Activated naive CD4-positive, alpha-beta T cell treated with anti-CD3 and anti-CD28 coated beads, Interleukin-2, amount 10 ng/mL, durations not matched to agents 7 days and 5 days (primary cell): ENCODE data around the gene PPARA.

Experiments used
- CTCF ChIA-PET: fragments of 350-600 bp; sonication (Branson Sonifier 250); formaldehyde crosslinking; loops from one replicate; lab custom pipeline; 2021; ENCODE audit warnings: antibody characterized with exemption; lab: Charles Lee
- DNase-seq: peaks from one replicate; pipeline ENCODE4 v3.0.0-alpha.2; 2020
- H3K27ac Mint-ChIP-seq: one replicate; pipeline ENCODE4 v1.8.0; 2021; ENCODE audit warnings: mild to moderate bottlenecking, moderate library complexity, mixed read lengths
- H3K27me3 Mint-ChIP-seq: one replicate; pipeline ENCODE4 v1.8.0; 2021; ENCODE audit warnings: mild to moderate bottlenecking, mixed read lengths
- H3K36me3 Mint-ChIP-seq: one replicate; pipeline ENCODE4 v1.8.0; 2021; ENCODE audit warnings: mixed read lengths
- H3K4me1 Mint-ChIP-seq: one replicate; pipeline ENCODE4 v1.8.0; 2021; ENCODE audit warnings: mixed read lengths
- H3K4me3 Mint-ChIP-seq: one replicate; pipeline ENCODE4 v1.8.0; 2021; ENCODE audit warnings: mild to moderate bottlenecking, moderate library complexity, mixed read lengths
- H3K9me3 Mint-ChIP-seq: one replicate; pipeline ENCODE4 v1.8.0; 2021; ENCODE audit warnings: mixed read lengths

Gene PPARA

GRCh38 chr22:46172522-46173110, 22.3 kb downstream of the PPARA start:
- CTCF ChIA-PET, result no interaction called here
- H3K4me1 Mint-ChIP-seq, result peaks cover 19% of the 10 kb centered on the region
- peaks cover 6% of the 10 kb centered on the region for H3K36me3 Mint-ChIP-seq
- DNase-seq, result no peak
- no peaks in the 10 kb centered on the region for H3K9me3 Mint-ChIP-seq
- H3K27ac Mint-ChIP-seq, result no peak overlapping the region
- no peak overlapping the region for H3K4me3 Mint-ChIP-seq
- peaks cover 4% of the 10 kb centered on the region for H3K27me3 Mint-ChIP-seq

DNA sequence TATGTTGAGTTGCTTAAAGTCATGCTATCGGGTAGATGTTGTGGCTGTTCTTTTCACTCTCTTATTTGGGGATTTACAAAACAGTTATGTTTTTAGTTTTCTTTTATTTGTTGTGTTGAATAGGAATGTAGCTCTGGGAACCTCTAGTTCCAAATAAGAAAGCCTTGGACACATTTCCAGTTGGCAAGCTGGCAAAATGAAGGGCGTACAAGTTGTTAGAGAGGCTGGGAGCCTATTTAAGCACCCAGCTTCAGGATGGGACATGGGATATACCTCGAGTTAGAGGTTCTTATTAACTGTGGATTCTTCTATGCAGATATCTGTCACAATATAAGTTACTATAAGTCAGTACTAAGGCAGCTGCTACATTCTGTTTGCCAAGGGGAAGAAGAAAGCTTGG, 22.8 kb downstream of the PPARA start:
- no peak overlapping the region for H3K27ac Mint-ChIP-seq

DNA sequence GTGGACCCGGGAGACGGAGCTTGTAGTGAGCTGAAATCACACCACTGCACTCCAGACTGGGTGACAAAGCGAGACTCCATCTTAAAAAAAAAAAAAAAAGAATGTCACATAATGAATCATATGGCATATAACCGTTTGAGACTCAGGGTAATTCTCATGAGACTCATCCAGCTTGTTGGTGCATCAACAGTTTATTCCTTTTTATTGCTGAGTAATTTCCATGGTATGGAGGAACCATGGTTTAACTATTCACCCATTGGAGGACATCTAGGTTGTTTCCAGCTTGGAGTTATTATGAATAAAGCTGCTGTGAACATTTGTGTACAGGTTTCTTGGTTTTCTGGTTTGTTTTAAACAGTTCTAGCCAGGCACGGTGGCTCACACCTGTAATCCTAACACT, 25.3 kb downstream of the PPARA start:
- DNase-seq, result no peak
- peaks cover 4% of the 10 kb centered on the region for H3K27me3 Mint-ChIP-seq
- no peak overlapping the region for H3K4me3 Mint-ChIP-seq
- H3K27ac Mint-ChIP-seq, result no peak overlapping the region
- CTCF ChIA-PET, result no interaction called here
- H3K36me3 Mint-ChIP-seq, result peaks cover 29% of the 10 kb centered on the region
- peaks cover 16% of the 10 kb centered on the region for H3K4me1 Mint-ChIP-seq
- peaks cover 21% of the 10 kb centered on the region for H3K9me3 Mint-ChIP-seq

More for the DNA sequence above, 22.8 kb downstream of the PPARA start:
- DNase-seq, result no peak
- Mint-ChIP-seq H3K4me3 (no peak overlapping the region), H3K27me3 (peaks cover 4% of the 10 kb centered on the region), H3K36me3 (peaks cover 7% of the 10 kb centered on the region), H3K9me3 (peaks cover under 1% of the 10 kb centered on the region), H3K4me1 (peaks cover 19% of the 10 kb centered on the region)
- CTCF ChIA-PET, result no interaction called here

DNA sequence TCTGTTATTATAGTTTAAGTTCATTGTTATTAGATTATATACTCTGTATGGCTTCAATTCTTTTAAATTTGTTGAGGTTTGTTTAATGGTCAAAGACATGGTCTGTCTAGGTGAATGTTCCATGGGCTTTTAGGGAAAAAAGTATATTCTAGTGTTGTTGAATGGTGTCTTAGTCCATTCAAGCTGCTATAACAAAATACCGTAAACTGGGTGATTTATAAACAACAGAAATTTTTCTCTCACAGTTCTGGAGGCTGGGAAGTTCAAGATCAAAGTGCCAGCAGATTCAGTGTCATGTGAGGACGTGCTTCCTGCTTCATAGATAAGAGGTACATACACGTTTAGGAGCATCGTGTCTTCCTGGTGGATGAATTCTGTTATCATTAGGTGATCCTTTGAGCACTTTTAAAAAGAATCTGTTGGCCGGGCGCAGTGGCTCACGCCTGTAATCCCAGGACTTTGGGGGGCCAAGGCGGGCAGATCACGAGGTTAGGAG, 26.2 kb downstream of the PPARA start:
- CTCF ChIA-PET, result no interaction called here
- no peak overlapping the region for H3K27ac Mint-ChIP-seq
- H3K4me1 Mint-ChIP-seq, result peaks cover 10% of the 10 kb centered on the region
- H3K36me3 Mint-ChIP-seq, result peaks cover 38% of the 10 kb centered on the region
- H3K4me3 Mint-ChIP-seq, result no peak overlapping the region
- peaks cover 30% of the 10 kb centered on the region for H3K9me3 Mint-ChIP-seq
- H3K27me3 Mint-ChIP-seq, result peaks cover 4% of the 10 kb centered on the region
- no peak for DNase-seq

DNA sequence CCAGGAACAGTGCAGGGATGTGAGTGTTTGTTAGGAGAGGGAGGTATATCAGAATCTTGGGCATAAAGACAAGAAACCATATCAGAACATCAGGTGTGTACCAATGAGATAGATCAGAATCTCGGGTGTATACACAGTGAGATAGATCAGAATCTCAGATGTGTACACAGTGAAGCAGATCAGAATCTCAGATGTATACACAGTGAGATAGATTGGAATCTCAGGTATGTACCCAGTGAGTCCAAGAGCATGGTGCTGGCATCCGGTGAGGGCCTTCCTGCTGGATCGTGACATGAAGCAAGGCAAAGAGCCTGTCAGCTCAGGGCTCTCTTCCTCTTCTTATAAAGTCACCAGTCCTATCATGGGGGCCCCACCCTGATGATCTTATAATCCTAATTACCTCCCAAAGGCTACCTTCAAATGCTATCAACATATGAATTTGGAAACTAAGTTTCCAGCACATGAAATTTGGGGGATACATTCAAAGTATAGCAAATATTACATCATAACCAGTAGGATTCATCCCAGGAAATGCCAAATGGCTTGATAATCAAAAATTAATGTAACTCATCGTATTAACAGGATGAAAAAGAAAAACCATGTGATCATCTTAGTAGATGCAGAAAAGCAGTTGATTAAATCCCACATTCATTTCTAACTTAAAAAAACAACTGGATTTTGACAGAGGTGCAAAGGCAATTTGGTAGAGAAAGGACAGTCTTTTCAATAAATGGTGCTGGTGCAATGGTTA, 28.6 kb downstream of the PPARA start:
- DNase-seq, result no peak
- H3K4me1 Mint-ChIP-seq, result no peaks in the 10 kb centered on the region
- peaks cover 46% of the 10 kb centered on the region for H3K36me3 Mint-ChIP-seq
- no peaks in the 10 kb centered on the region for H3K27me3 Mint-ChIP-seq
- CTCF ChIA-PET, result no interaction called here
- H3K4me3 Mint-ChIP-seq, result no peak overlapping the region
- peaks cover 31% of the 10 kb centered on the region for H3K9me3 Mint-ChIP-seq
- H3K27ac Mint-ChIP-seq, result no peak overlapping the region

DNA sequence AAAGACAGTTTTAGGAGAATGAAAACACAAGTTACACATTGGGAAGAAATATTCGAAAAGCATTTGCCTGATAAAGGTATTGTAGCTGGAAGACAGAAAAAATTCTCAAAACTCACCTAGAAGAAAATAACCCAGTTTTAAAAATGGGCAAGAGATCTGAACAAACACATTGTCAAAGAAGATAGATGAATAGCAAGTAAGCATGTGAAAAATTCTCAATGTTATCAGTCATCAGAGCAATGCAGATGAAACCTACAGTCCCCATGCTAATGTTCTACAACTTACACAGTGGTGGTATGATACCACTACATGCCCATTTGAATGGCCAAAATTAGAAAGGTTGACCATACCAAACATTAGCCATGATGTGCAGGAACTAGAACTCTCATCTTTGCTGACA, 29.4 kb downstream of the PPARA start:
- CTCF ChIA-PET, result no interaction called here
- Mint-ChIP-seq H3K4me1 (no peaks in the 10 kb centered on the region), H3K27me3 (no peaks in the 10 kb centered on the region), H3K27ac (no peak overlapping the region), H3K4me3 (no peak overlapping the region), H3K36me3 (peaks cover 46% of the 10 kb centered on the region), H3K9me3 (peaks cover 31% of the 10 kb centered on the region)
- DNase-seq, result no peak

DNA sequence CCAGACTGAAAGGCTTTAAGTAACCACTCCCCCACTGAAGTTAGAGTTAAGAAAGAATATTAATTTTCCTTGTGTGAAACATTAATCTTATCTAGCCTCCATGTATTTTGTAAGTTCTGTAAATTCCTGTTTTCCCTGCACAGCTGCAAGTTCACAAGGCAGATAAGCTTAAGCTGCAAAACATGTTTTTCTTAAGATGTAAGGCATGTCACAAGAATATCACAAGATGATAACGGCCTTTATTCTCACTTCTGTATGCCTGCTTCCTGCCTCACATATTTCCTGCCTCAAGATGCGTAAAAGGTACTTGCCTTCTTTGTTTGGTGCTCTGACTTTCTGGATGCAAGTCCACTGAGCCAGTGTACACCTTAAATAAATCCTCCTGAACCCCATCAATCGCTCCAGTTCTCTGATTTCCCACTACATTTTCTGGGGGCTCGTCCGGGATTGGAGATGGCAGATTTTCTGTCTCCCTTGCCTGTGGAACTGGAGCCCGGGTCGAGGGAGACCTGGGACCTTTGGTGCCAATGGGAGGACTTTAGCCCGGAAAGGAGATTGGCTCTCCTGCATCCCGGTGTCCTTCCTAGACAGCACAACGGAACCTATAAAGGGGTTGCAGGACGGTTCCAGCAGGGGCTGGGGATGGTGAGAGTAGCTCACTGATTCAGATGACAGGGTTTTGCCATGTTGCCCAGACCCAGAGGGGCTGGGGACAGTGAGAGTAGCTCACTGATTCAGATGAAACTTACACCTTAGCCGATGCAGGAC, 30.2 kb downstream of the PPARA start:
- Mint-ChIP-seq H3K4me3 (no peak overlapping the region), H3K9me3 (peaks cover 31% of the 10 kb centered on the region), H3K4me1 (no peaks in the 10 kb centered on the region), H3K27ac (no peak overlapping the region), H3K36me3 (peaks cover 51% of the 10 kb centered on the region), H3K27me3 (no peaks in the 10 kb centered on the region)
- CTCF ChIA-PET, result no interaction called here
- DNase-seq, result no peak

DNA sequence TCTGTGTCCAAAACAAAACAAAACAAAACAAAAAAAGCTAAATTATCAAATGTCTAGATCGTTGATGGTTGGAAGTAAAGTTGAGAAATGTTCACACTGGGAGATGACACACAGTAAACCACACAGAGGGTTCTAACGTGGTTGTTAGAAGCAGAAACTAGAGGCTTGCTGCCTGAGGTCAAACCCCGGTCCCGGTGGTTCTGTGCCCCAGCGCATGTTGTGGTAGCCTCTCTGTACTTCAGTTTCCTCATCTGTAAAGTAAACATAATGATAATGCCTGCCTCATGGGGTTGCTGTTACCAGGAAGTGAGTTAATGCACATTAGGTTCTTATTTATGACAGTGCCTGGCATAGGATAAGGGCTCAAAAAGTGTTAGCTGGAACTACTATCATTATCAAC, 33.4 kb downstream of the PPARA start:
- Mint-ChIP-seq H3K4me1 (no peaks in the 10 kb centered on the region), H3K4me3 (no peak overlapping the region), H3K27ac (no peak overlapping the region), H3K36me3 (peaks cover 42% of the 10 kb centered on the region), H3K9me3 (peaks cover 24% of the 10 kb centered on the region), H3K27me3 (no peaks in the 10 kb centered on the region)
- no peak for DNase-seq
- CTCF ChIA-PET, result no interaction called here

GRCh38 chr22:46185283-46185682, 35.0 kb downstream of the PPARA start:
- CTCF ChIA-PET, result no interaction called here
- DNase-seq, result no peak

DNA sequence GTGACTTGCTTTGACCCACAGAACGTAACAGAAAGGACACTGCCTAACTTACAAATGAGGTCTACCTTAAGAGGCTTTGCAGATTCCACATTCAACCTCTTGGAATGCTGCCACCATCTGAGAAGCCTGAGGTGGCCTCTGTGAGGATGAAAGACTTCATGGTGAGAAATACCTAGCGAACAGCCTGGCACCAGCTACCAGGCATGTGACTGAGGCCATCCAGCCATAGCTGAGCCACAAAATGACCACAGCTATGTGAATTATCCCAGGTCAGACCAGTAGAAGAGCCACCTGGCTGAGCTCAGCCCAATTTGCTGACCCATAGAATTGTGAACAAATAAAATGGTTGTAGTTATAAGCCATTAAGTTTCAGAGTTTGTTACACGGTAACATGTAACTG, 37.5 kb downstream of the PPARA start:
- H3K36me3 Mint-ChIP-seq, result peaks cover 14% of the 10 kb centered on the region
- CTCF ChIA-PET, result no interaction called here
- no peak overlapping the region for H3K4me3 Mint-ChIP-seq
- H3K27me3 Mint-ChIP-seq, result no peaks in the 10 kb centered on the region
- DNase-seq, result no peak
- no peaks in the 10 kb centered on the region for H3K9me3 Mint-ChIP-seq
- no peaks in the 10 kb centered on the region for H3K4me1 Mint-ChIP-seq
- no peak overlapping the region for H3K27ac Mint-ChIP-seq

More at GRCh38 chr22:46185283-46185682, 35.0 kb downstream of the PPARA start:
- peaks cover 13% of the 10 kb centered on the region for H3K9me3 Mint-ChIP-seq
- peaks cover 29% of the 10 kb centered on the region for H3K36me3 Mint-ChIP-seq
- H3K4me1 Mint-ChIP-seq, result no peaks in the 10 kb centered on the region
- no peak overlapping the region for H3K27ac Mint-ChIP-seq
- no peak overlapping the region for H3K4me3 Mint-ChIP-seq
- no peaks in the 10 kb centered on the region for H3K27me3 Mint-ChIP-seq

- peaks cover 4% of the 10 kb centered on the region for H3K27me3 Mint-ChIP-seq
- CTCF ChIA-PET, result no interaction called here
- peaks cover 4% of the 10 kb centered on the region for H3K36me3 Mint-ChIP-seq
- no peak overlapping the region for H3K4me3 Mint-ChIP-seq
- no peak for DNase-seq
- no peaks in the 10 kb centered on the region for H3K9me3 Mint-ChIP-seq
- no peaks in the 10 kb centered on the region for H3K4me1 Mint-ChIP-seq
- no peak overlapping the region for H3K27ac Mint-ChIP-seq
These were observed 42.1 kb downstream of the PPARA start for GRCh38 chr22:46192210-46192993.

DNA sequence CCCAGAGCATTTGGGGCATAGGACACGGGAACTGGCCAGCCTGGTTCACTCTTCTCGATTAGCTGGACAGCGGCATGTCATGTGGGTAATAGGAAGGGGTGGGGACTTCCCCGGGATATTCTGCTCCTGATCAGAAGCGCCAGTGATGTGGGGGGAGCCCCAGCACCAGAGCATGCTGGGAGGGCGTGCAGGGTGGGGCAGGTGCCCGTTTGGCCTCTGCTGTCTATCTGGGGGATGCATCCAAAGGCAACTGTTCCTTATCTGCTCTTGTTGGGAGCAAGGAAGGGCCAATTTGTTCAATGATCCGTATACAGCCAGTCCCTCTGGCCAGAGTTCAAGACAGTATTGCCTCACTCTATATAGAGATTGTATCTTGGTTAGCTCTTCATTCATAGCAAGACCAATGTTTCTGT, 43.6 kb downstream of the PPARA start:
- CTCF ChIA-PET, result no interaction called here
- no peaks in the 10 kb centered on the region for H3K9me3 Mint-ChIP-seq
- H3K4me1 Mint-ChIP-seq, result no peaks in the 10 kb centered on the region
- DNase-seq, result no peak
- no peak overlapping the region for H3K4me3 Mint-ChIP-seq
- peaks cover 4% of the 10 kb centered on the region for H3K27me3 Mint-ChIP-seq
- H3K27ac Mint-ChIP-seq, result no peak overlapping the region
- peaks cover 5% of the 10 kb centered on the region for H3K36me3 Mint-ChIP-seq

DNA sequence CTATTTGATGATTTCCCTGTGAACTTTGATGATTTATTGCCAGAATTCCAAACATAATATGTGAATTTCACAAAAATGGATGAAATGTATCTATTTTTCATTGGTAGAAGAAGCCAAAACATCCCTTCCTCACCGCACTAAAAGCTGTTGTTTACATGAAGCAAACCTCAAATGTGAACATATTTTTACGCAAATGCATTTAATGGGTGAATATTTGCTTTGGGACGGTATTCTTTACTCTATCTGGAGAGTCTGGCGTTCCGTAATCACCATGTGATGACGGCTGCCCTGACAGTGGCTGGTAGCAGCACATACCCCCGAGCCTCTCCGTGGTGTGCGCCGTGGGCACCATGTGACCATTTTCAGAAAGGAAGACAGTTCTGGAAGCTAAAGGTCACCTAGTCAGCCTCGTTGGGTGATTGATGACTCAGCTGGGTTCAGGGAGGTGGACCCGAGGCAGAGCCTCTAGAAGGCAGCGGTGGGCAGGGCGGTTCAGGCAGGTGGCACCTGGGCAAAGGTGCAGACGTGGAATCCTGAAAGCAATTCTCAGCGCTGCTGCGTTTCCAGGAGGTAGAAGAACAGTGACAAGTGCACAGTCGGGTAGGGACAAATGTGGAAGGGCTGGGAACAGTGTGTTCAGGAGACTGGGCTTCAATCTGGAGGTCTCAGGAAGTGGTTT, 45.3 kb downstream of the PPARA start:
- Mint-ChIP-seq H3K4me1 (no peaks in the 10 kb centered on the region), H3K27me3 (peaks cover 4% of the 10 kb centered on the region), H3K36me3 (peaks cover 7% of the 10 kb centered on the region), H3K27ac (no peak overlapping the region), H3K9me3 (no peaks in the 10 kb centered on the region), H3K4me3 (no peak overlapping the region)
- CTCF ChIA-PET, result no interaction called here
- no peak for DNase-seq
